Esophagus muscularis mucosa (tissue), 4 donors: Measurements from ENCODE around the gene DACH1. TPM values are rescaled to one million over a fixed set of nuclear protein-coding genes. Genes with fewer than 3 reads are reported as not detected.

ENCODE experiments used
- DNase-seq: peaks from one replicate; pipeline ENCODE4 v3.0.0-alpha.2; 2017; ENCODE audit errors: extremely low spot score
- H3K27ac ChIP-seq, 4 donors: fragments of 200-600 bp; sonication (generic); replicated peaks in 1 of 4; 1 replicate in 3 of 4; 2 replicates in 1 of 4; pipeline ENCODE4 v1.5.1; 2016 to 2019; ENCODE audit warnings: mild to moderate bottlenecking in 1 of 4
- H3K27me3 ChIP-seq, 4 donors: fragments of 200-600 bp; sonication (generic); one replicate each; pipeline versions ENCODE4 v1.5.1 to v1.6.0; 2016 to 2019
- H3K36me3 ChIP-seq, 4 donors: fragments of 200-600 bp; sonication (generic); one replicate each; pipeline ENCODE4 v1.5.1; 2016 to 2019
- H3K4me1 ChIP-seq, 4 donors: fragments of 200-600 bp; sonication (generic); one replicate each; pipeline ENCODE4 v1.5.1; 2016 to 2019
- H3K4me3 ChIP-seq, 4 donors: fragments of 200-600 bp; sonication (generic); 1 replicate in 2 of 4; 2 replicates in 2 of 4; pipeline ENCODE4 v1.5.1; 2016 to 2019; ENCODE audit warnings: mild to moderate bottlenecking in 4 of 4, moderate library complexity in 1 of 4
- H3K9me3 ChIP-seq, 4 donors: fragments of 200-600 bp; sonication (generic); 1 replicate in 3 of 4; 2 replicates in 1 of 4; pipeline ENCODE4 v1.5.1; 2016 to 2019
- CTCF ChIP-seq, 3 experiments: fragments of 200-600 bp in 2 of 3; fragments of 450-650 bp in 1 of 3; sonication (generic) in 2 of 3; IDR thresholded peaks; one replicate each; pipeline ENCODE4 v1.5.1; 2017 to 2019; ENCODE audit warnings: antibody characterized with exemption in 3 of 3, mild to moderate bottlenecking in 2 of 3, moderate library complexity in 1 of 3
- EP300 ChIP-seq: sonication (generic); formaldehyde crosslinking; IDR thresholded peaks from one replicate; pipeline ENCODE4 v1.6.1; 2017; ENCODE audit warnings: antibody characterized with exemption
- POLR2A ChIP-seq: fragments of 450-650 bp; IDR thresholded peaks from one replicate; pipeline ENCODE4 v1.6.1; 2017; ENCODE audit warnings: antibody characterized with exemption, moderate library complexity, mild to moderate bottlenecking, low read depth
- POLR2AphosphoS5 ChIP-seq, 2 donors: sonication (generic); formaldehyde crosslinking; IDR thresholded peaks; one replicate each; pipeline ENCODE4 v1.6.1; 2017; ENCODE audit warnings: antibody characterized with exemption in 2 of 2
- WGBS: methylation state at CpG from one replicate; pipeline ENCODE4 v1.1.5; 2018; 5-methylcytosine and 5-hydroxymethylcytosine counted together
- intact Hi-C: fragments of 100-400 bp; cut with DNase I; formaldehyde crosslinking; loops from one replicate; pipeline ENCODE4 v1.15.1; 2023
- total RNA-seq, 4 donors: library from RNA; depleted of rRNA; stranded (reverse); fragments of >200 nt; gene quantifications; one replicate each; pipeline versions ENCODE4 v1.1.0 to v1.2.1, GENCODE V29; 2016

The DACH1 gene
- total RNA-seq, 4 donors from 2014 or later: 1.2 to 2.0 (median 1.5) TPM

DNA sequence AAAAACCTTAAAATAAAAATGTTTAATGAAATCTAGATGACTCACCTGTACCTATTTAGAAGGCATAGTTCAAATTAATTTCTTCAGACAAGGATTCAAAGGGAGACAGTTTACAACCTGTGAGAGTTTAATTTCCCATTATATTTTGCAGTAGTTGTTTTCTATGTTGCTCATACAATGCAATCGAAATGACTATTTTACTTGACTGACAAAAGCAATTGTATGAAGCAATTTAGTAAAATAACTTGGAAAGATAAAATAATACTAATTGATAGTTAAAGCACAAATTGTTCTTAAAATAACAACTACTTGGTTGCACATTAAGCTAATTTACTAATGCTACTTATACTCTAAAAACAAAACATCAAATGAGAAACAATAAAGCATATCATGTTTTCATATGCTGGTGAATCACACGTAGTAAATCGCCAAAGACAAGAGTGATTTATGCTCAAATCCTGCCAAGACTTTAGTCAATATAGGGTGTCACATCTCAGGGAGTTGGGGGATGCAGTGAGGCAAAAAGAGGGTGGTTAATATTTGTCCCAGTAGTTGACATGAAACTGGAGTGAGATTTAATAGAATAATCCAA, 6.4 kb downstream of the DACH1 start:
- Histone ChIP-seq H3K27me3 (peaks cover 0 to 20% (median 6%) of the 10 kb centered on the region in 4 donors), H3K36me3 (no peaks in the 10 kb centered on the region), H3K9me3 (no peaks in the 10 kb centered on the region), H3K4me1 (peaks cover 0 to 16% (median 13%) of the 10 kb centered on the region in 4 donors), H3K27ac (no peak overlapping the region), H3K4me3 (no peak overlapping the region)
- no peak for DNase-seq
- 62% methylated on average over 3 of the region's 3 CpGs for WGBS
- no peak for TF ChIP-seq CTCF (IDR thresholded peaks at IDR 0.05)
- no peak for TF ChIP-seq POLR2A
- no peak for TF ChIP-seq POLR2AphosphoS5 (IDR thresholded peaks at IDR 0.05)
- no peak for TF ChIP-seq EP300
- intact Hi-C loops: no loop called here

DNA sequence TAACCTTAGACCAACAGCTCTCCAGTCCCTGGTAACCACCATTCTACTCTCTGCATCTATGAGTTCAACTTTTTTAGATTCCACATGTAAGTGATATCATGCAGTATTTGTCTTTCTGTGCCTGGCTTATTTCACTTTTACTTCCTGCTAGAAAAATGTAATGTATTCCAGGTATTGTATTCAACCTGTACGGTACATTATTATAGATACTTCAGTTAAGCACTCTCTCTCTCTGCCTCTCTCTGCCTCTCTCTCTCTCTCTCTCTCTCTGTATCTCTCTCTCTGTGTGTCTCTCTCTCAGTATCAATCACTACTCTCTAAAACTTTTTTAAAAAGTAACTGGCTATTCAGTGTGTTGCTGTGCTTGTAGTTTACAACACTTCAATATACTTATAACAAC, 8.4 kb downstream of the DACH1 start:
- no peak overlapping the region for H3K27ac ChIP-seq
- no peak for DNase-seq
- no peaks in the 10 kb centered on the region for H3K9me3 ChIP-seq
- no peak overlapping the region for H3K4me3 ChIP-seq
- intact Hi-C loops: no loop called here
- H3K36me3 ChIP-seq: no peaks in the 10 kb centered on the region
- 0% methylated on average over 1 of the region's 1 CpG for WGBS
- TF ChIP-seq CTCF (IDR thresholded peaks at IDR 0.05) (no peak), EP300 (no peak), POLR2A (no peak), POLR2AphosphoS5 (IDR thresholded peaks at IDR 0.05) (no peak)
- no peaks in the 10 kb centered on the region for H3K4me1 ChIP-seq
- H3K27me3 ChIP-seq: peaks cover 0 to under 1% (median 0%) of the 10 kb centered on the region in 4 donors

GRCh38 chr13:71856548-71857043, 10.4 kb downstream of the DACH1 start:
- TF ChIP-seq POLR2A (no peak), EP300 (no peak), CTCF (IDR thresholded peaks at IDR 0.05) (no peak), POLR2AphosphoS5 (IDR thresholded peaks at IDR 0.05) (no peak)
- Histone ChIP-seq H3K4me1 (no peaks in the 10 kb centered on the region), H3K27me3 (no peaks in the 10 kb centered on the region), H3K4me3 (no peak overlapping the region), H3K9me3 (no peaks in the 10 kb centered on the region), H3K27ac (no peak overlapping the region), H3K36me3 (no peaks in the 10 kb centered on the region)
- WGBS: 77% methylated on average over 4 of the region's 4 CpGs
- intact Hi-C loops: no loop called here
- no peak for DNase-seq

GRCh38 chr13:71854401-71854800, 12.6 kb downstream of the DACH1 start:
- H3K27me3 ChIP-seq: no peaks in the 10 kb centered on the region
- no peak overlapping the region for H3K27ac ChIP-seq
- H3K4me3 ChIP-seq: no peak overlapping the region
- no peaks in the 10 kb centered on the region for H3K36me3 ChIP-seq
- DNase-seq: no peak
- no peak for TF ChIP-seq EP300
- TF ChIP-seq POLR2A: no peak
- no peak for TF ChIP-seq CTCF (IDR thresholded peaks at IDR 0.05)
- TF ChIP-seq POLR2AphosphoS5 (IDR thresholded peaks at IDR 0.05): no peak
- no peaks in the 10 kb centered on the region for H3K4me1 ChIP-seq
- no peaks in the 10 kb centered on the region for H3K9me3 ChIP-seq
- intact Hi-C loops: no loop called here
- WGBS: 72% methylated on average over 1 of the region's 1 CpG

- Histone ChIP-seq H3K27me3 (no peaks in the 10 kb centered on the region), H3K4me3 (no peak overlapping the region), H3K36me3 (no peaks in the 10 kb centered on the region), H3K27ac (no peak overlapping the region), H3K4me1 (no peaks in the 10 kb centered on the region), H3K9me3 (no peaks in the 10 kb centered on the region)
- WGBS: 74% methylated on average over 3 of the region's 3 CpGs
- DNase-seq: no peak
- no peak for TF ChIP-seq POLR2A
- no peak for TF ChIP-seq CTCF (IDR thresholded peaks at IDR 0.05)
- intact Hi-C loops: no loop called here
These were observed 13.3 kb downstream of the DACH1 start for GRCh38 chr13:71853725-71854124.
